Breast epithelium (tissue), 3 donors: ENCODE data around the gene GANC.

Source experiments
- POLR2A ChIP-seq: fragments of 450-650 bp; IDR thresholded peaks from one replicate; pipeline ENCODE4 v1.6.1; 2016; ENCODE audit warnings: antibody characterized with exemption, mild to moderate bottlenecking, moderate library complexity
- TF ChIP-seq, protein P1 (sequence below), 3 donors: fragments of 450-650 bp; IDR thresholded peaks; one replicate each; pipeline ENCODE4 v1.5.1; 2016 to 2017; ENCODE audit warnings: antibody characterized with exemption in 3 of 3, mild to moderate bottlenecking in 3 of 3, moderate library complexity in 3 of 3

GRCh38 chr15:42338500-42338899 is 65.5 kb downstream of the GANC start:
- TF ChIP-seq, protein P1, sequence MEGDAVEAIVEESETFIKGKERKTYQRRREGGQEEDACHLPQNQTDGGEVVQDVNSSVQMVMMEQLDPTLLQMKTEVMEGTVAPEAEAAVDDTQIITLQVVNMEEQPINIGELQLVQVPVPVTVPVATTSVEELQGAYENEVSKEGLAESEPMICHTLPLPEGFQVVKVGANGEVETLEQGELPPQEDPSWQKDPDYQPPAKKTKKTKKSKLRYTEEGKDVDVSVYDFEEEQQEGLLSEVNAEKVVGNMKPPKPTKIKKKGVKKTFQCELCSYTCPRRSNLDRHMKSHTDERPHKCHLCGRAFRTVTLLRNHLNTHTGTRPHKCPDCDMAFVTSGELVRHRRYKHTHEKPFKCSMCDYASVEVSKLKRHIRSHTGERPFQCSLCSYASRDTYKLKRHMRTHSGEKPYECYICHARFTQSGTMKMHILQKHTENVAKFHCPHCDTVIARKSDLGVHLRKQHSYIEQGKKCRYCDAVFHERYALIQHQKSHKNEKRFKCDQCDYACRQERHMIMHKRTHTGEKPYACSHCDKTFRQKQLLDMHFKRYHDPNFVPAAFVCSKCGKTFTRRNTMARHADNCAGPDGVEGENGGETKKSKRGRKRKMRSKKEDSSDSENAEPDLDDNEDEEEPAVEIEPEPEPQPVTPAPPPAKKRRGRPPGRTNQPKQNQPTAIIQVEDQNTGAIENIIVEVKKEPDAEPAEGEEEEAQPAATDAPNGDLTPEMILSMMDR (IDR thresholded peaks at IDR 0.05) = no peak
- TF ChIP-seq POLR2A = no peak
